Measurements from ENCODE around the gene DYSF.
A peak's percentile ranks its signal among the peaks of the same experiment; 100 is the strongest.
"Not testable (repeated sequence)": the region's sequence is repeated elsewhere in the genome, so short reads cannot be mapped to it uniquely, and the experiment has no call there.

The DYSF gene

DNA sequence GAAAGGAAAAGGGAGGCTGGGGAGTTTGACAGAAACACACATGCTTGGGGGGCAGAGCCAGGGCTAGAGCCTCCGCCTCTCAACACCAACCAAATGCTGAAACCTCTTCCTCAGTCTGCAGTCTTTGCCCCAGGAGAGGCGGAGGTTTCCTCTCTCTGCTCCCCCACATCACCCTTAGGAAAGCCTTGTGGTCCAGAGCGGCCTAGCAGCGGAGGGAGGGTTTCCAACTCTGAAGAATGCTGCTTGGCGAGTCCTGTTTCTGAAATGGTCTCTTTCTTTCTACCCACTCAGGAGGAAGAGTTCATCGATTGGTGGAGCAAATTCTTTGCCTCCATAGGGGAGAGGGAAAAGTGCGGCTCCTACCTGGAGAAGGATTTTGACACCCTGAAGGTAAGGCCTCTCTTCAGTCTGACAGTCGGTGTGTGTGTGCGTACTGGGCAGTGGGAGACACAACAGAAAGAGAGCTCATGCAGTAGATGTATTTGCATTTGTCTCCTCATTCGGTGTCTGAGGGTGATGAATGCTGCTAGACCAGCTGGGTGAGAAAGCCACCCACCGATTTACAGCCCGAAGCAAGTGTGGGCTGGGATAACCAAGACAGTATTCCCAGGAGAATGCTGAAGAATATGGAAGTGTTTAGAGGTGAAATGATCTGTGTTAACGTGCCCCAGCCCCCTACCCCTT, 190.5 kb downstream of the DYSF start:
- TF ChIP-seq, protein P1, sequence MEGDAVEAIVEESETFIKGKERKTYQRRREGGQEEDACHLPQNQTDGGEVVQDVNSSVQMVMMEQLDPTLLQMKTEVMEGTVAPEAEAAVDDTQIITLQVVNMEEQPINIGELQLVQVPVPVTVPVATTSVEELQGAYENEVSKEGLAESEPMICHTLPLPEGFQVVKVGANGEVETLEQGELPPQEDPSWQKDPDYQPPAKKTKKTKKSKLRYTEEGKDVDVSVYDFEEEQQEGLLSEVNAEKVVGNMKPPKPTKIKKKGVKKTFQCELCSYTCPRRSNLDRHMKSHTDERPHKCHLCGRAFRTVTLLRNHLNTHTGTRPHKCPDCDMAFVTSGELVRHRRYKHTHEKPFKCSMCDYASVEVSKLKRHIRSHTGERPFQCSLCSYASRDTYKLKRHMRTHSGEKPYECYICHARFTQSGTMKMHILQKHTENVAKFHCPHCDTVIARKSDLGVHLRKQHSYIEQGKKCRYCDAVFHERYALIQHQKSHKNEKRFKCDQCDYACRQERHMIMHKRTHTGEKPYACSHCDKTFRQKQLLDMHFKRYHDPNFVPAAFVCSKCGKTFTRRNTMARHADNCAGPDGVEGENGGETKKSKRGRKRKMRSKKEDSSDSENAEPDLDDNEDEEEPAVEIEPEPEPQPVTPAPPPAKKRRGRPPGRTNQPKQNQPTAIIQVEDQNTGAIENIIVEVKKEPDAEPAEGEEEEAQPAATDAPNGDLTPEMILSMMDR (conservative IDR thresholded peaks at IDR 0.05; ENCODE audit: low read depth) = no peak
- peak; percentile 8 for DNase-seq (ENCODE audit: low spot score)
- H3K27ac ChIP-seq = no peak overlapping the region
- ChIA-PET POLR2A (ENCODE audit: low non-redundant PET) (no interaction called here), CTCF (no interaction called here)

DNA sequence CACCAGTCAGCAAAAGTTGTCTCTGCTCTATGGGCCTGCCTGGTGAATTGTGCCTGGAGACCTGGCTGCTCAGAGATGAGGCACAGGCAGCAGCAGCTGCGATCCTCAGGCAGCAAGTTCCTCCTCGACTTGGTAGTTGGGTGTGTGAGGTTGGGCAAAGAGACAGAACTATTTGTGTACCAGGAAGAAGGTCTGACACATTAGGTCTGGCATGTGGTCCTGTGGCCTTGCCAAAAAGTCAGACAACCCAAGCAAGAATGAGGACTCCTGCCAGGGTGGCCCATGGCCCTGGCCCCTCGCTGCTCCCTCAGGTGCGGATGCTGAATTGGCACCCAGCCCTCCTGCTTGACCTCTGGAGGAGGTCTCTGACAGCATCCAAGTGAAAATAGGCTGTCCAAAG, 192.7 kb downstream of the DYSF start:
- ChIA-PET CTCF (no interaction called here), POLR2A (ENCODE audit: low non-redundant PET) (no interaction called here)
- DNase-seq (ENCODE audit: low spot score) = peak; percentile 49
- TF ChIP-seq, protein P1 (conservative IDR thresholded peaks at IDR 0.05; ENCODE audit: low read depth) = no peak
- peak overlapping the region; percentile 47 for H3K27ac ChIP-seq

DNA sequence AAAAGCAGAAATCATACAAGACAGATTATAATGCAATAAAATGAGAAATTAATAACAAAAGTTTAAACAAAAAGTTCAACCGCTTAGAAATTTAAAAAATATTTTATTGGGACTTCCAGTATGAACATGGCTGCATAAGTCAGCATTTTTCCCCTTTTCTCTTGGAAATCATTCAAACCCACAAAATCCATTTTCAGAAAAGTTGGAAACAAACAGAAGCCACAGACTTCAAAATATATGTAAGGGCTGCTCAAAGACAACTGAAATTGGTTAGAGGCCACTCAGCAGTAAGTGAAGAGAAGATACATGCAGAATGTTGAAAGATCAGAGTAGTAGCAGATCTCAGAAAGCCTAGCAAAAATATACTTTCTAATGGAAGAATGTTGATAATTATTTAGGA, 194.0 kb downstream of the DYSF start:
- H3K27ac ChIP-seq = no peak overlapping the region
- CTCF ChIA-PET = interaction anchor here (0.6 kb wide), 1 partner anchor 371 kb away, joined by 3 read pairs; no protein-coding TSS in a partner anchor
- TF ChIP-seq, protein P1 (conservative IDR thresholded peaks at IDR 0.05; ENCODE audit: low read depth) = no peak
- DNase-seq (ENCODE audit: low spot score) = no peak
- POLR2A ChIA-PET (ENCODE audit: low non-redundant PET) = no interaction called here

DNA sequence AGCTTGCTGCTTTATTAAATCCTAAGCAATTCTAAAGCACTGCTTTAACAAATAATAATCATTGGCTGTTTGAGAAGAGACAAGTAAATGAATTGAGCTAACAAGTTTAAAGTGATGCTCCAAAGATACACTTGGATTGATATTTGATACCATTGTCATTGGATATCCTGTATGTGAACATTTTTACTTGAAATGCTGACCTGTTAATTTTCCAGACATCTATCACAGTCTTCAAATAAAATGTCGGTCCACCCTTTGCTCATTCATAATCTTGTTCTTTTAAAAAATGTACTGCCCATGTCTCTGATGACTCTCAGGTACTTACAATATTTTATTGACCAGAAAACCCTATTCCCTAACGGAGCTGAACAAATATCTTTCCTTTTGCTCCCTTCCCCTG, 202.1 kb downstream of the DYSF start:
- TF ChIP-seq, protein P1 (conservative IDR thresholded peaks at IDR 0.05; ENCODE audit: low read depth) = no peak
- no peak overlapping the region for H3K27ac ChIP-seq
- ChIA-PET POLR2A (ENCODE audit: low non-redundant PET) (no interaction called here), CTCF (no interaction called here)
- DNase-seq (ENCODE audit: low spot score) = no peak

DNA sequence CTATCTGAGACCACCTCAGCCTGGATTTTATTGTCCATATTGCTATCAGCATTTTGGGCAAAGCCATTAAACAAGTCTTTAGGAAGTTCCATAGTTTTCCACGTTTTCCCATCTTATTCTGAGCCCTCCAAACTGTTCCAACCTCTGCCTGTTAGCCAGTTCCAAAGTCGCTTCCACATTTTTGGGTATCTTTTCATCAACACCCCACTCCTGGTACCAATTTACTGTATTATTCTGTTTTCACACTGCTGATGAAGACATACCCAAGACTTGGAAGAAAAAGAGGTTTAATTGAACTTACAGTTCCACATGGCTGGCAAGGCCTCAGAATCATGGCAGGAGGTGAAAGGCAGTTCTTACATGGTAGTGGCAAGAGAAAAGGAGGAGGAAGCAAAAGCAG, 204.9 kb downstream of the DYSF start:
- POLR2A ChIA-PET (ENCODE audit: low non-redundant PET); H3K27ac ChIP-seq; CTCF ChIA-PET; DNase-seq (ENCODE audit: low spot score): not testable (repeated sequence)

DNA sequence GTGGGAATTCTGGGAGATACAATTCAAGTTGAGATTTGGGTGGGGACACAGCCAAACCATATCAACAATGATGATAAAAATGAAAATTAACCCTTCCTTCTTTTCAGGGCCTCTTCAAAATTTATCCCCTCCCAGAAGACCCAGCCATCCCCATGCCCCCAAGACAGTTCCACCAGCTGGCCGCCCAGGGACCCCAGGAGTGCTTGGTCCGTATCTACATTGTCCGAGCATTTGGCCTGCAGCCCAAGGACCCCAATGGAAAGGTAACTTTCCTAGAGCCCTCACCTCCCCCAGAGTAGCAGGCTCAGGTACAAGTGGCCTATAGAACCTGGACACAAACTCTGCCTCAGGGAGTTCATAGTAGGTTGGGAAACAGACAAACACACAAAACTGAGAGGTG, 205.4 kb downstream of the DYSF start:
- ChIA-PET CTCF (no interaction called here), POLR2A (ENCODE audit: low non-redundant PET) (no interaction called here)
- no peak for DNase-seq (ENCODE audit: low spot score)
- no peak overlapping the region for H3K27ac ChIP-seq
- TF ChIP-seq, protein P1 (conservative IDR thresholded peaks at IDR 0.05; ENCODE audit: low read depth) = no peak

DNA sequence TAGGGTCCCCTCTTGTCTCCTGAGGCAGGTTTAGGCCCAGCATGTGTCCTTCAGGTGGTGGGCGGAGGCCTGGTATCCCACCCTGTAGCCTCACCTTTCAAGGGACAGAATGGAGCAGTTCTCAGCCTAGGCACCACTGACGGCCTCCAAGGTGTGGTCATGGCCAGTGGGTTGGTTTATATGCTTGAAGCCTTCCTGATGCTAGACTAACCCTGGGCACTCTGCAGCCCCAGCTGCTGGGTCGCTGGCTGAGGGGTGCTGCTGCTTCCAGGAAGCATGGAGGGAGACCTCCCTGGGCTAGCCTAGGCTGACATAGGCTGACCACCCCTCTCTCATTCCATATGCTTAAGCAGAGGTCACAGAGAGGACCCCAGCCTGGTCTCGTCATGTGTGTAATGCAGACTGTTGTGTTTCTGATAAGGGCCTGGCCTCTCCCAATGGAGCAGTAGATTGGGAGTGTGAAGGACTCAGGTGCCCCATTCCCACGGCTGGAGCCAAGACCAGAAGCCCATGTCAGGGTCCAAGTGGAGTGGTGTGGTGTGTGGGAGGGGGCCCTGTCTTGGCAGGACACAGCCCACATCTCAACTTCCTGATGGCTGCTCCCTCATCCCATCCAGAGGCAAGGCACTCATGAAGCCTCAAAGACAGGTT, 206.6 kb downstream of the DYSF start:
- TF ChIP-seq, protein P1 (conservative IDR thresholded peaks at IDR 0.05; ENCODE audit: low read depth) = no peak
- CTCF ChIA-PET = no interaction called here
- no peak overlapping the region for H3K27ac ChIP-seq
- POLR2A ChIA-PET (ENCODE audit: low non-redundant PET) = no interaction called here
- DNase-seq (ENCODE audit: low spot score) = no peak

Measured in RWPE1 (cell line).